Endothelial cell of umbilical vein (primary cell): ENCODE data around the gene PNPO. TPM values are rescaled to one million over a fixed set of nuclear protein-coding genes. Genes with fewer than 3 reads are reported as not detected.

ENCODE experiments used
- BruUV-seq: library from RNA; stranded (reverse); fragments of 400-500 nt; replicated peaks from 2 replicates; lab custom pipeline; 2021; lab: Mats Ljungman, UMichigan
- CTCF ChIA-PET: fragments of 300-600, 350-600 bp; sonication (Branson Sonifier 250); formaldehyde crosslinking; loops from one replicate; lab custom pipeline; 2021; ENCODE audit warnings: antibody characterized with exemption, inconsistent platforms; lab: Charles Lee
- POLR2A ChIA-PET: fragments of 300-600, 350-600 bp; sonication (Branson Sonifier 250); formaldehyde crosslinking; loops from one replicate; lab custom pipeline; 2021; ENCODE audit warnings: antibody characterized with exemption, inconsistent platforms; lab: Charles Lee
- DNase-seq: peaks from one replicate; pipeline ENCODE4 v3.0.0-alpha.2; 2011; ENCODE audit warnings: low read depth, low spot score
- FAIRE-seq: peaks from 2 replicates; lab custom pipeline; 2011; peaks lifted over from hg19 to GRCh38; lab: Jason Lieb, UNC
- H2AFZ ChIP-seq: 2 replicates; pipeline ENCODE4 v1.6.0; 2012; ENCODE audit warnings: low read depth, low read length, control low read depth, inconsistent platforms
- H3K27ac ChIP-seq: 2 replicates; pipeline ENCODE4 v1.5.1; 2011; ENCODE audit warnings: low read depth, mild to moderate bottlenecking, control low read depth, low read length, moderate library complexity; ENCODE audit not compliant: insufficient read depth
- H3K27me3 ChIP-seq, 2 experiments: 2 replicates each; pipeline versions ENCODE4 v1.6.0 to v1.6.1; 2011; ENCODE audit warnings: low read length in 2 of 2, mixed read lengths in 1 of 2; ENCODE audit not compliant: control insufficient read depth in 2 of 2, insufficient read depth in 2 of 2
- H3K36me3 ChIP-seq, 2 experiments: 2 replicates in 1 of 2; 3 replicates in 1 of 2; pipeline ENCODE4 v1.5.1; 2011; ENCODE audit warnings: low read length in 2 of 2, mild to moderate bottlenecking in 1 of 2, moderate library complexity in 1 of 2; ENCODE audit not compliant: control insufficient read depth in 2 of 2, insufficient read depth in 2 of 2; ENCODE audit errors: extremely low read depth in 1 of 2
- H3K4me1 ChIP-seq: 3 replicates; pipeline ENCODE4 v1.5.1; 2011; ENCODE audit warnings: mild to moderate bottlenecking, low read length; ENCODE audit not compliant: control insufficient read depth, insufficient read depth; ENCODE audit errors: extremely low read depth
- H3K4me2 ChIP-seq: 2 replicates; pipeline ENCODE4 v1.6.1; 2011; ENCODE audit warnings: low read length, control low read depth, mixed read lengths; ENCODE audit not compliant: insufficient read depth
- H3K4me3 ChIP-seq, 3 experiments: fragments of 200-600 bp in 1 of 3; sonication (generic), shearing (Covaris generic) in 1 of 3; replicated peaks in 1 of 3; 2 replicates each; pipeline ENCODE4 v1.5.1; 2011 to 2016; ENCODE audit warnings: control low read depth in 3 of 3, low read length in 3 of 3, mild to moderate bottlenecking in 2 of 3, inconsistent platforms in 1 of 3, low read depth in 1 of 3, moderate library complexity in 1 of 3; ENCODE audit not compliant: insufficient read depth in 1 of 3
- H3K79me2 ChIP-seq: 2 replicates; pipeline ENCODE4 v1.6.0; 2012; ENCODE audit warnings: low read length, inconsistent platforms; ENCODE audit not compliant: control insufficient read depth, insufficient read depth
- H3K9ac ChIP-seq: replicated peaks from 2 replicates; pipeline ENCODE3; 2011; ENCODE audit warnings: low read length, control low read depth; ENCODE audit not compliant: insufficient read depth; ENCODE audit errors: extremely low read depth
- H3K9me1 ChIP-seq: replicated peaks from 3 replicates; pipeline ENCODE4 v1.6.0; 2011; ENCODE audit warnings: mild to moderate bottlenecking, low read length; ENCODE audit not compliant: control insufficient read depth, insufficient read depth; ENCODE audit errors: extremely low read depth
- H3K9me3 ChIP-seq: replicated peaks from 2 replicates; pipeline ENCODE4 v1.5.1; 2012; ENCODE audit warnings: low read length, inconsistent platforms; ENCODE audit not compliant: control insufficient read depth, insufficient read depth
- H4K20me1 ChIP-seq: replicated peaks from 2 replicates; pipeline ENCODE3; 2011; ENCODE audit warnings: mild to moderate bottlenecking, low read length; ENCODE audit not compliant: control insufficient read depth, insufficient read depth; ENCODE audit errors: extremely low read depth
- EZH2 ChIP-seq: IDR thresholded peaks from 2 replicates; pipeline ENCODE4 v1.6.1; 2012; ENCODE audit warnings: borderline replicate concordance, low read depth, mild to moderate bottlenecking, moderate library complexity, low read length, inconsistent platforms; ENCODE audit not compliant: severe bottlenecking
- FOS ChIP-seq: IDR thresholded peaks from 2 replicates; pipeline ENCODE4 v1.6.1; 2011; ENCODE audit warnings: mild to moderate bottlenecking, low read length, moderate library complexity, borderline replicate concordance; ENCODE audit not compliant: insufficient read depth
- GATA2 ChIP-seq: IDR thresholded peaks from 2 replicates; pipeline ENCODE4 v1.7.0; 2011; ENCODE audit warnings: low read depth, mild to moderate bottlenecking, moderate library complexity, mixed read lengths, low read length; ENCODE audit not compliant: insufficient read length, insufficient read depth
- JUN ChIP-seq: IDR thresholded peaks from 2 replicates; pipeline ENCODE4 v1.6.1; 2011; ENCODE audit warnings: borderline replicate concordance, low read depth; ENCODE audit not compliant: insufficient read length, insufficient read depth
- MAX ChIP-seq: IDR thresholded peaks from 2 replicates; pipeline ENCODE4 v1.6.1; 2011; ENCODE audit not compliant: insufficient read depth, insufficient read length
- MYC ChIP-seq: IDR thresholded peaks from one replicate; pipeline ENCODE4 v1.6.1; 2011; ENCODE audit warnings: mild to moderate bottlenecking, low read depth, low read length
- POLR2A ChIP-seq: IDR thresholded peaks from 2 replicates; pipeline ENCODE4 v1.6.1; 2012; ENCODE audit warnings: low read depth, mild to moderate bottlenecking, control low read depth, low read length
- POLR2AphosphoS5 ChIP-seq: IDR thresholded peaks from 2 replicates; pipeline ENCODE4 v1.6.1; 2012; ENCODE audit warnings: low read depth, mild to moderate bottlenecking, control low read depth, low read length, moderate library complexity; ENCODE audit not compliant: insufficient read depth
- dilution Hi-C: fragments of 300-500 bp; cut with MboI; formaldehyde crosslinking; loops from one replicate; pipeline ENCODE4 v1.15.0; 2019; ENCODE audit warnings: low sequenced_read_pairs; ENCODE audit not compliant: extremely low pct_ligation_motif_present
- intact Hi-C: fragments of 100-400 bp; cut with micrococcal nuclease; formaldehyde crosslinking; loops from one replicate; pipeline ENCODE4 v1.10.0; 2022
- polyA plus RNA-seq, 4 experiments: library from polyadenylated mRNA; depleted of rRNA in 3 of 4; stranded (reverse) in 3 of 4; unstranded in 1 of 4; fragments of >200 nt; gene quantifications; 2 replicates each; pipeline versions ENCODE4 v1.2.1 to v1.2.3, GENCODE V29; 2011 to 2012; ENCODE audit warnings: missing spikeins in 1 of 4
- total RNA-seq: library from RNA; stranded (reverse); gene quantifications from 2 replicates; pipeline ENCODE4 v1.2.3, GENCODE V29; 2021
- TF ChIP-seq, protein P1 (sequence below), 2 donors: IDR thresholded peaks; 1 replicate in 1 of 2; 2 replicates in 1 of 2; pipeline ENCODE4 v1.5.1; 2011; ENCODE audit warnings: low read length in 2 of 2, mild to moderate bottlenecking in 2 of 2, moderate library complexity in 2 of 2, control low read depth in 1 of 2, inconsistent platforms in 1 of 2, low read depth in 1 of 2; ENCODE audit not compliant: insufficient read depth in 1 of 2; ENCODE audit errors: extremely low read depth in 1 of 2

PNPO gene
- total and polyA plus RNA-seq, 2 donors (not counting 3 experiments of a cell fraction or from before 2014, with no cell fraction given): 19.7 to 22.0 TPM

DNA sequence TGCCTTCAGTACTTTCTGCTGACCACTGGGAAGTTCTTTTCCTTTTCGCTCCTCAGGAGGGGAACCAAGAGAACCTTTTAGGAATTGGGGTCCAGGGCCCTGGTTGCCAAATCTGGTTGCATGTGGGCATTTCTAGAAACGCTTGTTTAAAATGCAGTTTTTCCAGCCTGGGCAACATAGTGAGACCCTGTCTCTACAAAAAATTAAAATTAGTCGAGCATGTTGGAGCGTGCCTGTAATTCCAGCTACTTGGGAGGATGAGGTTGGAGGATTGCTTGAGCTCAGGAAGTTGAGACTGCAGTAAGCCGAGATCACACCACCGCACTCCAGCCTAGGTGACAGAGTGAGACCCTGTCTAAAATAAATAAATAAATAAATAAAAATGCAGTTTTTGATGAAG is 1.2 kb downstream of the PNPO start:
- CTCF ChIA-PET: interaction anchor here (0.8 to 1.1 kb wide), 4 partner anchors 11 to 132 kb away, joined by 3 read pairs; partner anchors contain the start of gene SCRN2
- TF ChIP-seq FOS (no peak), MYC (no peak), GATA2 (no peak), JUN (no peak), EZH2 (no peak), POLR2A (no peak), MAX (no peak), POLR2AphosphoS5 (no peak)
- TF ChIP-seq, protein P1, sequence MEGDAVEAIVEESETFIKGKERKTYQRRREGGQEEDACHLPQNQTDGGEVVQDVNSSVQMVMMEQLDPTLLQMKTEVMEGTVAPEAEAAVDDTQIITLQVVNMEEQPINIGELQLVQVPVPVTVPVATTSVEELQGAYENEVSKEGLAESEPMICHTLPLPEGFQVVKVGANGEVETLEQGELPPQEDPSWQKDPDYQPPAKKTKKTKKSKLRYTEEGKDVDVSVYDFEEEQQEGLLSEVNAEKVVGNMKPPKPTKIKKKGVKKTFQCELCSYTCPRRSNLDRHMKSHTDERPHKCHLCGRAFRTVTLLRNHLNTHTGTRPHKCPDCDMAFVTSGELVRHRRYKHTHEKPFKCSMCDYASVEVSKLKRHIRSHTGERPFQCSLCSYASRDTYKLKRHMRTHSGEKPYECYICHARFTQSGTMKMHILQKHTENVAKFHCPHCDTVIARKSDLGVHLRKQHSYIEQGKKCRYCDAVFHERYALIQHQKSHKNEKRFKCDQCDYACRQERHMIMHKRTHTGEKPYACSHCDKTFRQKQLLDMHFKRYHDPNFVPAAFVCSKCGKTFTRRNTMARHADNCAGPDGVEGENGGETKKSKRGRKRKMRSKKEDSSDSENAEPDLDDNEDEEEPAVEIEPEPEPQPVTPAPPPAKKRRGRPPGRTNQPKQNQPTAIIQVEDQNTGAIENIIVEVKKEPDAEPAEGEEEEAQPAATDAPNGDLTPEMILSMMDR (IDR thresholded peaks at IDR 0.05; ENCODE audit: extremely low read depth in 1 of 2, insufficient read depth in 1 of 2, low read depth in 1 of 2, low read length in 2 of 2): no peak

More for the DNA sequence above, 1.2 kb downstream of the PNPO start:
- Histone ChIP-seq H3K9me1 (no peaks in the 10 kb centered on the region), H3K4me3 (peak overlapping the region in 1 of 3 experiments; percentile 85), H3K27ac (no peak overlapping the region), H3K4me2 (peak overlapping the region; percentile 91), H3K9ac (no peak overlapping the region), H2AFZ (no peak overlapping the region), H3K36me3 (peaks cover 0 to 4% of the 10 kb centered on the region in 2 experiments), H3K4me1 (peaks cover 15% of the 10 kb centered on the region), H3K27me3 (no peaks in the 10 kb centered on the region), H4K20me1 (no peaks in the 10 kb centered on the region), H3K79me2 (peaks cover 5% of the 10 kb centered on the region), H3K9me3 (no peaks in the 10 kb centered on the region)
- FAIRE-seq: peak; percentile 65
- dilution Hi-C loops (no loop called here), intact Hi-C loops (no loop called here)
- POLR2A ChIA-PET: no interaction called here
- no TSS peak for BruUV-seq
- DNase-seq: no peak
